Fibroblast of pulmonary artery (primary cell): ENCODE measurements around the gene YJU2.

Experiments
- DNase-seq: peaks from one replicate; pipeline ENCODE4 v3.0.0-alpha.2; 2010; ENCODE audit warnings: low read depth
- H3K4me3 ChIP-seq: replicated peaks from 2 replicates; pipeline ENCODE4 v1.5.1; 2011; ENCODE audit warnings: low read depth, mild to moderate bottlenecking, control low read depth, low read length, moderate library complexity
- TF ChIP-seq, protein P1 (sequence below): IDR thresholded peaks from 2 replicates; pipeline ENCODE4 v1.5.1; 2011; ENCODE audit warnings: mild to moderate bottlenecking, control low read depth, low read length, inconsistent platforms; ENCODE audit errors: missing control alignments

Gene YJU2

DNA sequence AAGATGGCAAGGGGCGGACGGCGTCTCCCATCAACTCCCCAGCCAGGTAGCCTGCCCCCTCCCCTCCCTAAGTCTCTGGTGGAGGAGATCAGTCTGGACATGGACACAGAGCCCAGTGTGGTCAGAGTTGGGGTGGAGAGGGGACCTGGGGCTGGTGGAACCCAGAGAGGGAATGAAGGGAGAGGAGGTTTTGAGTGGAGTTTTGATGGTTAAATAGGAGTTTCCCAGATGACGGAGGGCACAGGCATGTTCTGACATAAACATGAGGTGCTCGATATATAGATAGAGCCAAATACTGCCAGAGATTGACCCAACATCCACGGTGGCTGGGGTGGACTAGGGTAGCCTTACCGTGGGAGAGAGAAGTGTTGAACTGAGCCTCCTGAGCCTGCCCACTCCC, 71.6 kb downstream of the YJU2 start:
- TF ChIP-seq, protein P1, sequence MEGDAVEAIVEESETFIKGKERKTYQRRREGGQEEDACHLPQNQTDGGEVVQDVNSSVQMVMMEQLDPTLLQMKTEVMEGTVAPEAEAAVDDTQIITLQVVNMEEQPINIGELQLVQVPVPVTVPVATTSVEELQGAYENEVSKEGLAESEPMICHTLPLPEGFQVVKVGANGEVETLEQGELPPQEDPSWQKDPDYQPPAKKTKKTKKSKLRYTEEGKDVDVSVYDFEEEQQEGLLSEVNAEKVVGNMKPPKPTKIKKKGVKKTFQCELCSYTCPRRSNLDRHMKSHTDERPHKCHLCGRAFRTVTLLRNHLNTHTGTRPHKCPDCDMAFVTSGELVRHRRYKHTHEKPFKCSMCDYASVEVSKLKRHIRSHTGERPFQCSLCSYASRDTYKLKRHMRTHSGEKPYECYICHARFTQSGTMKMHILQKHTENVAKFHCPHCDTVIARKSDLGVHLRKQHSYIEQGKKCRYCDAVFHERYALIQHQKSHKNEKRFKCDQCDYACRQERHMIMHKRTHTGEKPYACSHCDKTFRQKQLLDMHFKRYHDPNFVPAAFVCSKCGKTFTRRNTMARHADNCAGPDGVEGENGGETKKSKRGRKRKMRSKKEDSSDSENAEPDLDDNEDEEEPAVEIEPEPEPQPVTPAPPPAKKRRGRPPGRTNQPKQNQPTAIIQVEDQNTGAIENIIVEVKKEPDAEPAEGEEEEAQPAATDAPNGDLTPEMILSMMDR: no peak
- H3K4me3 ChIP-seq: no peak overlapping the region
- no peak for DNase-seq
